ENCODE measurements around the gene BLTP3A.

The BLTP3A gene

GRCh38 chr6:34832942-34833341 lies 41.1 kb downstream of the BLTP3A start:
- DNase-seq: no peak

DNA sequence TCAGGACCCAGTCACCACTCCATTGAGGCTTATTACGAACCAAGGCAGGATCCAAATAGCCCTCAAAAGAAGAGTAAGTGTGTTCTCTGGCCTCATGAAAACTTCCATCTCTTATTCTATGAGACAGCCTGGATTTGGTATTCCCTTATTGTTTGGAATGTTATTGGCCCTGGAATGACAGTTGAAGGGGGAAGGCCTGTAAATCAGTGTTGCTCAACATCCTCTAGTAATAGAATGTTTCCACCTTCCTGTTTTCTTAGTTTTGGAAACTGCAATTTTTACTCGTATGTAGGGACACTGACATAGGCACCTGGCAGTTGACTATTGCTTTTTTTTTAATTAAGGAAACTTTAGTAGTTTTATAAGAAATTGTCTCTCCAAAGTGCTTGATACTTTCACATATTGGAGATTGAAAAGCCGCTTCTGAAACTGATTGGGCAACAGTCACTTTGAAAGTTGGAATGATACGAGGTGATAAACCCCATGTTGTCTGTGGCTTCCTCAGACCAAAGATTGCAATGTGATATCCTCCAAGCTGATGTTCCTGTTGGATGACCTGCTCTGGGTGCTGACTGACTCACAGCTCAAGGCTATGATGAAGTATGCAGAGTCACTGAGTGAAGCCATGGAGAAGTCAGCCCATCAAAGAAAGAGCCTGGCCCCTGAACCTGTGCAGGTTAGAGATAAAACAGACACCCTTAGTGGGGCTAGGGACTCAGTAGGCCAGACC lies 43.1 kb downstream of the BLTP3A start:
- no peak for DNase-seq

- no peak for DNase-seq
Observed at GRCh38 chr6:34836008-34836407, 44.1 kb downstream of the BLTP3A start.

DNA sequence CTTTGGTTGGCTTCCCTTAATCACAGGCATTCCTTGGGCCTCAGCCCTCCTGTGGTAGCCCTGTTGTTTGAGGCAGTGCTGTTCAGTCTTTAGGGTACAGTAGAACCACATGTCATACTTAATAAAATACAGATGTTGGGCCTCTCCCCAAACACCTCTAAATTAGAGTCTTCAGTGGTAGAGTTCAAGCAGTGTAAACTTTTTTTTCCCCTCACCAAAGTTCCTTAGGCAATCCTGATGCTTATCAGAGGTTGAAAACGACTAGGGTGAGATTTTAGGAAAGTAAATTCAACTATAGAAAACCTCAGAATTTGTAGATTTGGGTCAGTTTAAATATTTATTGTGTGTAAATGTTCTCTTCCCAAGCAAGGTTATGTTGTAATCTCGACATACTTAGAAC lies 44.6 kb downstream of the BLTP3A start:
- no peak for DNase-seq

DNA sequence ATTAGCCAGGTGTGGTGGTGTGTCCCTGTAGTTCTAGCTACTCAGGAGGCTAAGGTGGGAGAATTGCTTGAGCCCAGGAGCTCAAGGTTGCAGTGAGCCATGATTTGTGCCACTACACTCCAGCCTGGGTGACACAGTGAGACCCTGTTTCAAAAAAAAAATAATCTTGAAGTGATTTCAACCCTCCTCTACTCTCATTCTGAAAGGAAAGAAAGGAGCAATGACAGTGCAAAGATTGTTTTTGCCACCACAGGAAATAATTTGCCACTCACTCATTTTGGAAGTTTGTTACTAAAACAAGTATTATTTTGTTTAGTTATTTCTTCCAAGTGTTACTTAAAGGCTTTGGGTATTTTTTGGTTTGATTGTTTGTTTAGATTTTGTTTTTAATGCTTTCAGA lies 45.6 kb downstream of the BLTP3A start:
- DNase-seq: no peak

GRCh38 chr6:34839666-34840352 lies 47.9 kb downstream of the BLTP3A start:
- no peak for DNase-seq

Data from activated gamma-delta T cell treated with Interleukin-2 at 50 U/mL for 16 hours (primary cell).